Measurements from ENCODE around the gene WDR49.

The WDR49 gene

DNA sequence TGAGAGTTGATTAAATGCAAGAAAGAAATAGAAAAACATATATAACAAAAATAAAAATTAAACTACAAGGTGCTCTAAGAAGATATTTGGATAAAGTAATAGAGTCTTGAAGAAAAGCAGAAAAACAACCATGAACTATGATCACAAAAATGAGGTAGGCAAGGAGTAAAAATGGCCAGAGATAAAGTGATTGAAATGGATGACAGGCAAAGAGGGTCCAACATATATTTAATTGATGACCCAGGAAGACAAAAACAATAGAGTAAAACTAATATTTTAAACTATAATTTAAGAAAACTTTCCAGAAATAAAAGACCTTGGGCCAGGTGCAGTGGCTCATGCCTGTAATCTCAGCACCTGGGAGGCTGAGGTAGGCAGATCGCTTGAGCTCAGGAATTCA, 22.1 kb upstream of the WDR49 start:
- Histone ChIP-seq H3K4me1 (ENCODE audit: insufficient read depth, insufficient read length) (no peaks in the 10 kb centered on the region), H3K27me3 (ENCODE audit: insufficient read depth, insufficient read length) (no peaks in the 10 kb centered on the region), H3K36me3 (ENCODE audit: insufficient read depth, insufficient read length, low read length) (peaks cover 42% of the 10 kb centered on the region), H3K4me3 (ENCODE audit: insufficient read length, low read depth) (no peak overlapping the region), H3K9ac (ENCODE audit: insufficient read length, low read depth) (no peak overlapping the region), H3K9me3 (ENCODE audit: insufficient read depth, low read length) (peaks cover 9% of the 10 kb centered on the region)
- TF ChIP-seq YY1 (IDR thresholded peaks at IDR 0.05; ENCODE audit: insufficient read depth, insufficient read length) (no peak), ZNF274 (IDR thresholded peaks at IDR 0.05; ENCODE audit: low read depth, low read length) (no peak), SUZ12 (IDR thresholded peaks at IDR 0.05; ENCODE audit: extremely low read depth, insufficient read depth, insufficient read length) (no peak)
- DNase-seq (ENCODE audit: low read depth, low spot score), result no peak

DNA sequence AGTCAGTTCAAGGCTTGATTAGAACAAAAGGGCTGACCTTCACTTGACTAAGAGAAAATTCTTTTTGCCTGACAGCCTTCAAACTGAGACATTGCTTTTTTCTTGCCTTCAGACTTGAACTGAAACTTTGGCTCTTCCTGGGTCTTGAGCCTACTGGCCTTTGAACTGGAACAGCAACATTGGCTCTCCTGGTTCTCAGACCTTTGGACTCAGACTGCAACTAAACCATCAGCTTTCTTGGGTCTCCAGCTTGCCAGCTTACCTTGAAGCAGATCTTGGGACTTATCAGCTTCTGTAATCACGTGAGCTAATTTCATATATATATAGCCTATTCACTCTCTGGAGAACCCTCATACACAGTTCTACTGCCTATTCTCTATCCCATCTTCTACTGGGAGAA, 19.5 kb upstream of the WDR49 start:
- Histone ChIP-seq H3K4me1 (ENCODE audit: insufficient read depth, insufficient read length) (no peaks in the 10 kb centered on the region), H3K36me3 (ENCODE audit: insufficient read depth, insufficient read length, low read length) (peaks cover 31% of the 10 kb centered on the region), H3K4me3 (ENCODE audit: insufficient read length, low read depth) (no peak overlapping the region), H3K9ac (ENCODE audit: insufficient read length, low read depth) (no peak overlapping the region), H3K9me3 (ENCODE audit: insufficient read depth, low read length) (peaks cover 9% of the 10 kb centered on the region), H3K27me3 (ENCODE audit: insufficient read depth, insufficient read length) (no peaks in the 10 kb centered on the region)
- no peak for DNase-seq (ENCODE audit: low read depth, low spot score)
- TF ChIP-seq SUZ12 (IDR thresholded peaks at IDR 0.05; ENCODE audit: extremely low read depth, insufficient read depth, insufficient read length) (no peak), ZNF274 (IDR thresholded peaks at IDR 0.05; ENCODE audit: low read depth, low read length) (no peak), YY1 (IDR thresholded peaks at IDR 0.05; ENCODE audit: insufficient read depth, insufficient read length) (no peak)

DNA sequence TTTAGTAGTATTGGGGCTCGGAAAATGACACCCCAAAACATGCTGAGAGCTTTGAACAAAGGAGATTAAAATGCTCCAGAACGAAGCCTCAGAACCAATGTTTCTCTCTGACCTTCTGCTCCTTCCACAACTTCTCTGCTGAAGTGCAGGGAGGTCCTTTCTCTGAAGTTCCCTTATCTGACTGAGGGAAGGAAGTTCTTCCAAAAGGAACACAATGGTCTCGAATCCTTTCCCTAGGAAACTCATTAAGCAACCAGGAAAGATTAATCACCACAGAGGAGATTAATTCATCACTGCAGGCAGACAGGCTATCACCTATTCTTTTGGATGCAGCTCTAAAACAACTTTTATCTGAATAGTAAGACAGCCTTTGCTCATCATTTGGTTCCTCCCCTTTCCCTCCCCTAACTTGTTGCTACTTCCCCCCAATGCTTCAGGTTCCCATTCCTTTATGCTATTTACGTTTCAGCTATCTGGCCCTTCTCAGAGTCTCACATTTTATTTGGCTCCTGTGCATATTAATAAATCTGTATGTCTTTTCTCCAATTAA, 18.2 kb upstream of the WDR49 start:
- H3K9me3 ChIP-seq (ENCODE audit: insufficient read depth, low read length), result peaks cover 5% of the 10 kb centered on the region
- no peaks in the 10 kb centered on the region for H3K27me3 ChIP-seq (ENCODE audit: insufficient read depth, insufficient read length)
- TF ChIP-seq YY1 (IDR thresholded peaks at IDR 0.05; ENCODE audit: insufficient read depth, insufficient read length) (no peak), SUZ12 (IDR thresholded peaks at IDR 0.05; ENCODE audit: extremely low read depth, insufficient read depth, insufficient read length) (no peak)
- H3K4me1 ChIP-seq (ENCODE audit: insufficient read depth, insufficient read length), result no peaks in the 10 kb centered on the region
- DNase-seq (ENCODE audit: low read depth, low spot score), result no peak
- H3K4me3 ChIP-seq (ENCODE audit: insufficient read length, low read depth), result no peak overlapping the region
- no peak overlapping the region for H3K9ac ChIP-seq (ENCODE audit: insufficient read length, low read depth)
- H3K36me3 ChIP-seq (ENCODE audit: insufficient read depth, insufficient read length, low read length), result peaks cover 24% of the 10 kb centered on the region

DNA sequence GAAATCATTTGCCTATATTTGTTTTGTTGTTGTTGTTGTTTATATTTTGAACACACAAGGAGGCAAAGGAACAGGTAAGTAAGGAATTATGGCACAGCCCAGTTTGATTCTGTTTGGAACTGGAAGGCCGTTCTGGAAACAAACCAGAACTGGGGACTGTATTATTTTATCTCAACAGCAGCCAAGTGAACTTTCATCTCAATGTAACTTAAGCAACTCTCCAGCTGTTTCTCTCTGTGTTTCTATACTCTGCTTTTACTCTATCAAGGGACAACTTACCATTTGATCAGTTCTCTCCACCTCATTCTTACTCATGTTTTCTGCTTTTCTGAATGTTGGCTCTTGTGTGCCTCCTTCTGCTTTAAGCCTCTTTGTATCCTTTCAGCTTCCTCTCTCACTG, 16.0 kb upstream of the WDR49 start:
- no peak for DNase-seq (ENCODE audit: low read depth, low spot score)

DNA sequence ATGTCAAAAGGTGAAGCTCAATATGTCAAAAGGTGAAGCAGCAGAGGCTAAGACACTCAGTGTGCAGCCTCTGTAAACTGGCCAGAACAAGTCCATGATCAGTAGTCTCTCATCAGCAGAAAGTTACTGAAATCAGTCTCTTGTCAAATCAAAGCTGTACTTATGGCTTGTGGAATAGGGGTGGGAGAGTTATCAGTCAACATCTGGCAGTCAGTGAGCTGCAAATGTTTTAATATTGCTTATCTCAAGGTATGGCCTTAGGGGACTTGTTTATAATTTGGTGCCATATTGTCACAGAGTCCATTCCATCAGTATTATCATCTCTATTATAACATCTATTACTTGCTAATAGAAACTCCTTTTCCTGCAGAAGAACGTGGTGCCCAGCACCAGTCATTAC, 14.9 kb upstream of the WDR49 start:
- no peak for TF ChIP-seq YY1 (IDR thresholded peaks at IDR 0.05; ENCODE audit: insufficient read depth, insufficient read length)
- no peak for TF ChIP-seq ZNF274 (IDR thresholded peaks at IDR 0.05; ENCODE audit: low read depth, low read length)
- no peak for TF ChIP-seq SUZ12 (IDR thresholded peaks at IDR 0.05; ENCODE audit: extremely low read depth, insufficient read depth, insufficient read length)
- H3K4me1 ChIP-seq (ENCODE audit: insufficient read depth, insufficient read length), result no peaks in the 10 kb centered on the region
- no peak overlapping the region for H3K9ac ChIP-seq (ENCODE audit: insufficient read length, low read depth)
- H3K36me3 ChIP-seq (ENCODE audit: insufficient read depth, insufficient read length, low read length), result peaks cover 5% of the 10 kb centered on the region
- DNase-seq (ENCODE audit: low read depth, low spot score), result no peak
- no peak overlapping the region for H3K4me3 ChIP-seq (ENCODE audit: insufficient read length, low read depth)
- no peaks in the 10 kb centered on the region for H3K27me3 ChIP-seq (ENCODE audit: insufficient read depth, insufficient read length)
- H3K9me3 ChIP-seq (ENCODE audit: insufficient read depth, low read length), result no peaks in the 10 kb centered on the region

More for the DNA sequence above, 16.0 kb upstream of the WDR49 start:
- Histone ChIP-seq H3K9ac (ENCODE audit: insufficient read length, low read depth) (no peak overlapping the region), H3K4me1 (ENCODE audit: insufficient read depth, insufficient read length) (no peaks in the 10 kb centered on the region), H3K36me3 (ENCODE audit: insufficient read depth, insufficient read length, low read length) (peaks cover 12% of the 10 kb centered on the region), H3K9me3 (ENCODE audit: insufficient read depth, low read length) (no peaks in the 10 kb centered on the region), H3K4me3 (ENCODE audit: insufficient read length, low read depth) (no peak overlapping the region), H3K27me3 (ENCODE audit: insufficient read depth, insufficient read length) (no peaks in the 10 kb centered on the region)
- TF ChIP-seq YY1 (IDR thresholded peaks at IDR 0.05; ENCODE audit: insufficient read depth, insufficient read length) (no peak), ZNF274 (IDR thresholded peaks at IDR 0.05; ENCODE audit: low read depth, low read length) (no peak), SUZ12 (IDR thresholded peaks at IDR 0.05; ENCODE audit: extremely low read depth, insufficient read depth, insufficient read length) (no peak)

DNA sequence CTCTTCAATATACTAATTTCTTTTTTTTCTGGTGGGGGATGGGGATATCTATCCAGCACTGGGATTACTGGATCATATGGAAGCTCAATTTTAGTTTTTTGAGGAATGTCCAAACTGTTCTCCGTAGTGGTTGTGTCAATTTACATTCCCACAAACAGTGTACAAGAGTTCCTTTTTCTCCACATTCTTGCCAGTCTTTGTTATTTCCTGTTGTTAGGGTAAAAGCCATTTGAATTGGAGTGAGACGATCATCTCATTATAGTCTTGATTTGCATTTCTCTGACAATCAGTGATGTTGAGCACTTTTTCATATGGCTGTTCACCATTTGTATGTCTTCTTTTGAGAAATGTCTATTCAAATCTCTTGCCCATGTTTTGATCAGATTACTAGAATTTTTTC, 12.8 kb upstream of the WDR49 start:
- TF ChIP-seq ZNF274 (IDR thresholded peaks at IDR 0.05; ENCODE audit: low read depth, low read length), result no peak
- TF ChIP-seq YY1 (IDR thresholded peaks at IDR 0.05; ENCODE audit: insufficient read depth, insufficient read length), result no peak
- no peak for TF ChIP-seq SUZ12 (IDR thresholded peaks at IDR 0.05; ENCODE audit: extremely low read depth, insufficient read depth, insufficient read length)
- H3K27me3 ChIP-seq (ENCODE audit: insufficient read depth, insufficient read length), result no peaks in the 10 kb centered on the region
- H3K36me3 ChIP-seq (ENCODE audit: insufficient read depth, insufficient read length, low read length), result no peaks in the 10 kb centered on the region
- H3K9me3 ChIP-seq (ENCODE audit: insufficient read depth, low read length), result no peaks in the 10 kb centered on the region
- no peak overlapping the region for H3K9ac ChIP-seq (ENCODE audit: insufficient read length, low read depth)
- no peak overlapping the region for H3K4me3 ChIP-seq (ENCODE audit: insufficient read length, low read depth)
- no peaks in the 10 kb centered on the region for H3K4me1 ChIP-seq (ENCODE audit: insufficient read depth, insufficient read length)
- DNase-seq (ENCODE audit: low read depth, low spot score), result no peak

DNA sequence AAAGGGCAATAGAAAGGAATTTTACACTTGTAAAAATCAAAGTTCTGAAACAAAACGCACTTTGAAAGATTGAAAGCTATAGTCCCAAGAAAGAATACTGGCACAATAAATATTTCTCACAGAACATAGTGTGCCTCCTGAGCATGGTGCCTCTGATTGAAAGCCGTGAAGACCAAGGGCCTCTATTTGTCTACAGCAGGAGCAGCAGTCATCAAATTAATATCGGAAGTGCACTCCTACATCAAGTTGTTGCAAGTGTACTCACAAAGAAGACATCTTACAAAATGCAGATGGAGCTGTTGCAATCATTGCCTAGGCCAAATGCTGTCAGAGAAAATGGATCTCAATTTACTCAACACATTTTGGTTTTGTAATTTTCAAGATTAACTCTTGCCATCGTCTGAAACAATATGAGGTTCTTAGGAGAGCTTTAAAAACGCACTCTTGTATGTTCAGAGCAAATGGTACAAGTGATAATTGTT, 9.2 kb upstream of the WDR49 start:
- no peak for TF ChIP-seq ZNF274 (IDR thresholded peaks at IDR 0.05; ENCODE audit: low read depth, low read length)
- no peak for TF ChIP-seq SUZ12 (IDR thresholded peaks at IDR 0.05; ENCODE audit: extremely low read depth, insufficient read depth, insufficient read length)
- Histone ChIP-seq H3K4me1 (ENCODE audit: insufficient read depth, insufficient read length) (no peaks in the 10 kb centered on the region), H3K9ac (ENCODE audit: insufficient read length, low read depth) (no peak overlapping the region), H3K9me3 (ENCODE audit: insufficient read depth, low read length) (no peaks in the 10 kb centered on the region), H3K27me3 (ENCODE audit: insufficient read depth, insufficient read length) (no peaks in the 10 kb centered on the region), H3K4me3 (ENCODE audit: insufficient read length, low read depth) (no peak overlapping the region), H3K36me3 (ENCODE audit: insufficient read depth, insufficient read length, low read length) (no peaks in the 10 kb centered on the region)
- no peak for DNase-seq (ENCODE audit: low read depth, low spot score)
